HepG2 (cell line): ENCODE measurements around the gene CALML6. TPM values are rescaled to one million over a fixed set of nuclear protein-coding genes. Genes with fewer than 3 reads are reported as not detected.

ENCODE experiments used
- EZH2 ChIP-seq: conservative IDR thresholded peaks from 2 replicates; pipeline ENCODE4 v1.6.1; 2012; ENCODE audit warnings: mild to moderate bottlenecking, low read depth, low read length, moderate library complexity
- HNRNPL ChIP-seq: fragments of 200-400 bp; formaldehyde crosslinking; IDR thresholded peaks from 2 replicates; pipeline ENCODE4 v1.6.1; 2017; ENCODE audit warnings: mild to moderate bottlenecking, low read depth, low read length
- HNRNPLL ChIP-seq: fragments of 200-400 bp; formaldehyde crosslinking; IDR thresholded peaks from 2 replicates; pipeline ENCODE4 v1.6.1; 2017; ENCODE audit warnings: mild to moderate bottlenecking, low read depth, low read length; ENCODE audit not compliant: poor library complexity, severe bottlenecking
- HOXA9 ChIP-seq: sonication (generic); formaldehyde crosslinking; IDR thresholded peaks from 2 replicates; pipeline ENCODE4 v1.8.1; 2022; ENCODE audit warnings: missing genetic modification reagents, mild to moderate bottlenecking, moderate library complexity, borderline replicate concordance
- HOXD1 ChIP-seq: sonication (generic); formaldehyde crosslinking; IDR thresholded peaks from 2 replicates; pipeline ENCODE4 v1.5.0; 2020; ENCODE audit warnings: missing genetic modification reagents
- JUNB ChIP-seq: sonication (generic); formaldehyde crosslinking; IDR thresholded peaks from 2 replicates; pipeline ENCODE4 v1.8.0; 2022; ENCODE audit warnings: missing genetic modification reagents, mild to moderate bottlenecking, borderline replicate concordance
- LBX2 ChIP-seq: sonication (generic); formaldehyde crosslinking; IDR thresholded peaks from 2 replicates; pipeline ENCODE4 v1.5.0; 2020; ENCODE audit warnings: missing genetic modification reagents, mild to moderate bottlenecking, borderline replicate concordance
- MXD1 ChIP-seq: sonication (generic); formaldehyde crosslinking; IDR thresholded peaks from 2 replicates; pipeline ENCODE4 v1.4.0; 2020; ENCODE audit warnings: mild to moderate bottlenecking, missing genetic modification reagents
- RBM22 ChIP-seq: fragments of 200-400 bp; formaldehyde crosslinking; optimal IDR thresholded peaks from 2 replicates; pipeline ENCODE3; 2017; ENCODE audit warnings: mild to moderate bottlenecking, low read length, moderate library complexity
- RERE ChIP-seq: IDR thresholded peaks from 2 replicates; pipeline ENCODE4 v1.6.1; 2016; ENCODE audit warnings: low read depth, missing genetic modification reagents, missing compliant biosample characterization
- SKIL ChIP-seq: sonication (generic); formaldehyde crosslinking; IDR thresholded peaks from 2 replicates; pipeline ENCODE4 v1.8.0; 2022; ENCODE audit warnings: missing genetic modification reagents, mild to moderate bottlenecking, moderate library complexity, borderline replicate concordance
- TARDBP ChIP-seq: sonication (generic); formaldehyde crosslinking; IDR thresholded peaks from 2 replicates; pipeline ENCODE4 v1.8.0; 2022; ENCODE audit warnings: mild to moderate bottlenecking, missing genetic modification reagents
- ZBTB46 ChIP-seq: sonication (generic); formaldehyde crosslinking; IDR thresholded peaks from 2 replicates; pipeline ENCODE4 v1.4.0; 2020; ENCODE audit warnings: mild to moderate bottlenecking, missing genetic modification reagents, borderline replicate concordance
- ZFX ChIP-seq: sonication (generic); formaldehyde crosslinking; IDR thresholded peaks from 2 replicates; pipeline ENCODE4 v1.4.0; 2020; ENCODE audit warnings: mild to moderate bottlenecking, low read depth, missing genetic modification reagents, moderate library complexity
- ZNF567 ChIP-seq: sonication (generic); formaldehyde crosslinking; IDR thresholded peaks from 2 replicates; pipeline ENCODE4 v1.8.1; 2023; ENCODE audit warnings: mild to moderate bottlenecking, missing genetic modification reagents, borderline replicate concordance
- ZNF841 ChIP-seq: sonication (generic); formaldehyde crosslinking; IDR thresholded peaks from 2 replicates; pipeline ENCODE4 v1.8.1; 2023; ENCODE audit warnings: missing genetic modification reagents, borderline replicate concordance
- polyA plus RNA-seq, 8 experiments: library from polyadenylated mRNA; depleted of rRNA in 3 of 8; stranded (reverse) in 7 of 8; unstranded in 1 of 8; fragments of >200 nt; fragmentation: Illumina TruSeq in 4 of 8; extraction: Trizol in 4 of 8; gene quantifications; 2 replicates each; pipeline versions ENCODE4 v1.2.1 to v1.2.3, GENCODE V29; 2011 to 2016; ENCODE audit warnings: low read depth in 4 of 8, missing spikeins in 1 of 8, mixed read lengths in 1 of 8; ENCODE audit not compliant: insufficient read depth in 1 of 8
- total RNA-seq, 5 experiments: library from RNA; depleted of rRNA; stranded (reverse); fragments of >200 nt; fragmentation: Illumina TruSeq; extraction: Trizol; gene quantifications; 2 replicates each; pipeline ENCODE4 v1.2.3, GENCODE V29; 2016; ENCODE audit warnings: low read depth in 1 of 5

The CALML6 gene
- total and polyA plus RNA-seq, 2 of the 13 experiments (the other 11 are each of a cell fraction or from before 2014, with no cell fraction given): 0.11 to 0.12 TPM

GRCh38 chr1:1942753-1943656 is 27.9 kb downstream of the CALML6 start (continued):
- no peak for TF ChIP-seq LBX2 (CRISPR knock-in tag)
- TF ChIP-seq HOXA9 (CRISPR knock-in tag): no peak
- TF ChIP-seq ZBTB46: no peak
- no peak for TF ChIP-seq EZH2
- TF ChIP-seq HNRNPL: peak; percentile 96
- no peak for TF ChIP-seq ZNF567 (CRISPR knock-in tag)
- TF ChIP-seq RBM22: no peak
- peak; percentile 87 for TF ChIP-seq SKIL (CRISPR knock-in tag)
- TF ChIP-seq JUNB (CRISPR knock-in tag): no peak
- TF ChIP-seq MXD1: peak; percentile 42
- TF ChIP-seq RERE (CRISPR knock-in tag): 0 out of 2 replicates have a peak, but pooled peaks have one; percentile 53
- peak; percentile 51 for TF ChIP-seq HNRNPLL
- peak; percentile 92 for TF ChIP-seq TARDBP
- no peak; the same call in 1 of the 2 replicates for TF ChIP-seq ZNF841 (CRISPR knock-in tag)
- peak; percentile 96 for TF ChIP-seq ZFX
- TF ChIP-seq HOXD1: peak; percentile 65; the same call in 1 of the 2 replicates
